ENCODE results near the gene JARID2. TPM values are rescaled to one million over a fixed set of nuclear protein-coding genes. Genes with fewer than 3 reads are reported as not detected.

The JARID2 gene
- total RNA-seq, 1 experiment from 2014 or later, result 23.6 TPM

DNA sequence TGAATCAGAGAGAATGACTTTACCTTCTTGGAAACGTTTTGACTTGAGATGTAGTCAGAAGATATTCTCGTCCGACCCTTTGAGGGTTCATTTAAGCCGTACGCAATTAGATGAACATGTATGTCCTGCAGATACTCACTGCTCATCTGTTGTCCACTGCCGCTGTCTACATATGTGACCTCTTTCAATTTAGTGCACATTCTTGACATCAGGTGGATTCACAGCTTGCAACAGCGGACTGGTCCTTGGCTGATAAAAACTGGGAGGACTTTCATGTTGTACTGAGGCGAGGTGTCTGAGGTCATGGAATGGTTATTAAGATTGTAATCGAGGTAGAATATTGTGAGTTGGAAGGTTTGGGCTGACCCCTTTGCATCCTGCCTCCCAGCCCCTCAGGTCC lies 194.2 kb downstream of the JARID2 start:
- H3K27me3 ChIP-seq (ENCODE audit: insufficient read depth, low read length), result no peaks in the 10 kb centered on the region
- CTCF ChIA-PET, result no interaction called here
- RAD21 ChIA-PET (ENCODE audit: low non-redundant PET in 1 of 2, low total read pairs in 2 of 2, uncharacterized antibody in 2 of 2, unreplicated experiment in 2 of 2), result no interaction called here
- no TSS peak for BruUV-seq (replicated peaks)
- no peaks in the 10 kb centered on the region for H4K20me1 ChIP-seq (ENCODE audit: insufficient read depth)
- H3K4me2 ChIP-seq (ENCODE audit: low read length), result no peak overlapping the region
- no peak overlapping the region for H3K9ac ChIP-seq (ENCODE audit: low read length)
- H3K79me2 ChIP-seq (ENCODE audit: insufficient read depth, low read length), result peaks cover 36% of the 10 kb centered on the region; the same call in 1 of the 2 replicates
- POLR2A ChIA-PET, result no interaction called here
- DNase-seq (ENCODE audit: low read depth, low spot score), result no peak
- no peak overlapping the region for H3K27ac ChIP-seq (ENCODE audit: low read depth, low read length)
- no peaks in the 10 kb centered on the region for H3K36me3 ChIP-seq (ENCODE audit: control insufficient read depth in 1 of 2, insufficient read depth in 2 of 2, low read length in 2 of 2)
- H3K9me3 ChIP-seq (ENCODE audit: control insufficient read depth in 1 of 2, insufficient read depth in 1 of 2, low read depth in 1 of 2, low read length in 2 of 2), result no peaks in the 10 kb centered on the region
- peaks cover 8 to 23% of the 10 kb centered on the region in 2 experiments for H3K4me1 ChIP-seq (ENCODE audit: control insufficient read depth in 1 of 2, insufficient read depth in 2 of 2, low read length in 2 of 2)
- no peak overlapping the region for H2AFZ ChIP-seq (ENCODE audit: low read depth, low read length, poor library complexity, severe bottlenecking)
- H3K4me3 ChIP-seq (replicated peaks in 1 of 2; ENCODE audit: low read depth in 1 of 2, low read length in 2 of 2), result no peak overlapping the region
- H3K9me2 ChIP-seq (ENCODE audit: insufficient read depth), result no peaks in the 10 kb centered on the region
- TF ChIP-seq, protein P1, sequence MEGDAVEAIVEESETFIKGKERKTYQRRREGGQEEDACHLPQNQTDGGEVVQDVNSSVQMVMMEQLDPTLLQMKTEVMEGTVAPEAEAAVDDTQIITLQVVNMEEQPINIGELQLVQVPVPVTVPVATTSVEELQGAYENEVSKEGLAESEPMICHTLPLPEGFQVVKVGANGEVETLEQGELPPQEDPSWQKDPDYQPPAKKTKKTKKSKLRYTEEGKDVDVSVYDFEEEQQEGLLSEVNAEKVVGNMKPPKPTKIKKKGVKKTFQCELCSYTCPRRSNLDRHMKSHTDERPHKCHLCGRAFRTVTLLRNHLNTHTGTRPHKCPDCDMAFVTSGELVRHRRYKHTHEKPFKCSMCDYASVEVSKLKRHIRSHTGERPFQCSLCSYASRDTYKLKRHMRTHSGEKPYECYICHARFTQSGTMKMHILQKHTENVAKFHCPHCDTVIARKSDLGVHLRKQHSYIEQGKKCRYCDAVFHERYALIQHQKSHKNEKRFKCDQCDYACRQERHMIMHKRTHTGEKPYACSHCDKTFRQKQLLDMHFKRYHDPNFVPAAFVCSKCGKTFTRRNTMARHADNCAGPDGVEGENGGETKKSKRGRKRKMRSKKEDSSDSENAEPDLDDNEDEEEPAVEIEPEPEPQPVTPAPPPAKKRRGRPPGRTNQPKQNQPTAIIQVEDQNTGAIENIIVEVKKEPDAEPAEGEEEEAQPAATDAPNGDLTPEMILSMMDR (IDR thresholded peaks at IDR 0.05 in 2 of 3, conservative IDR thresholded peaks at IDR 0.05 in 1 of 3; ENCODE audit: borderline replicate concordance in 1 of 3, insufficient read depth in 1 of 3, low read depth in 2 of 3, low read length in 2 of 3), result no peak
- intact Hi-C loops (cut with micrococcal nuclease), result loop anchor here (5.0 kb wide), 1 partner anchor 1228 kb away; no protein-coding TSS in a partner anchor
- ATAC-seq, result no peak

GRCh38 chr6:15441215-15441868 lies 195.5 kb downstream of the JARID2 start:
- no peaks in the 10 kb centered on the region for H3K9me3 ChIP-seq (ENCODE audit: control insufficient read depth in 1 of 2, insufficient read depth in 1 of 2, low read depth in 1 of 2, low read length in 2 of 2)
- RAD21 ChIA-PET (ENCODE audit: low non-redundant PET in 1 of 2, low total read pairs in 2 of 2, uncharacterized antibody in 2 of 2, unreplicated experiment in 2 of 2), result no interaction called here
- intact Hi-C loops (cut with micrococcal nuclease), result loop anchor here (5.0 kb wide), 1 partner anchor 1229 kb away; no protein-coding TSS in a partner anchor
- peak; percentile 85 for ATAC-seq
- DNase-seq (ENCODE audit: low read depth, low spot score), result peak; percentile 19
- POLR2A ChIA-PET, result interaction anchor here (1.1 kb wide), 1 partner anchor 158 kb away, joined by 3 read pairs; no protein-coding TSS in a partner anchor
- no peaks in the 10 kb centered on the region for H3K36me3 ChIP-seq (ENCODE audit: control insufficient read depth in 1 of 2, insufficient read depth in 2 of 2, low read length in 2 of 2)
- H3K27me3 ChIP-seq (ENCODE audit: insufficient read depth, low read length), result no peaks in the 10 kb centered on the region
- no peak overlapping the region for H2AFZ ChIP-seq (ENCODE audit: low read depth, low read length, poor library complexity, severe bottlenecking)
- no peaks in the 10 kb centered on the region for H4K20me1 ChIP-seq (ENCODE audit: insufficient read depth)
- no peak overlapping the region for H3K9ac ChIP-seq (ENCODE audit: low read length)
- H3K9me2 ChIP-seq (ENCODE audit: insufficient read depth), result no peaks in the 10 kb centered on the region
- H3K27ac ChIP-seq (ENCODE audit: low read depth, low read length), result no peak overlapping the region
- TF ChIP-seq EZH2phosphoT487 (IDR thresholded peaks at IDR 0.05; ENCODE audit: borderline replicate concordance) (no peak), CEBPB (IDR thresholded peaks at IDR 0.05; ENCODE audit: low read depth) (no peak), SIN3A (IDR thresholded peaks at IDR 0.05; ENCODE audit: low read depth) (no peak), RAD21 (IDR thresholded peaks at IDR 0.05; ENCODE audit: low read depth) (peak; percentile 75)
- TF ChIP-seq, protein P1 (IDR thresholded peaks at IDR 0.05 in 2 of 3, conservative IDR thresholded peaks at IDR 0.05 in 1 of 3; ENCODE audit: borderline replicate concordance in 1 of 3, insufficient read depth in 1 of 3, low read depth in 2 of 3, low read length in 2 of 3), result peak; percentile 48 to 79 (median 77); a peak in 5 of 6 replicates
- peaks cover 11 to 27% of the 10 kb centered on the region in 2 experiments for H3K4me1 ChIP-seq (ENCODE audit: control insufficient read depth in 1 of 2, insufficient read depth in 2 of 2, low read length in 2 of 2)
- H3K4me3 ChIP-seq (replicated peaks in 1 of 2; ENCODE audit: low read depth in 1 of 2, low read length in 2 of 2), result no peak overlapping the region
- CTCF ChIA-PET, result interaction anchor here (0.7 to 1.4 kb wide), 4 partner anchors 11 to 187 kb away, joined by 3 read pairs; no protein-coding TSS in a partner anchor
- H3K4me2 ChIP-seq (ENCODE audit: low read length), result no peak overlapping the region
- H3K79me2 ChIP-seq (ENCODE audit: insufficient read depth, low read length), result peaks cover 39% of the 10 kb centered on the region; the same call in 1 of the 2 replicates
- BruUV-seq (replicated peaks), result no TSS peak
